Upper lobe of left lung (tissue), 6 donors: ENCODE data around the gene PSMA6. TPM values are rescaled to one million over a fixed set of nuclear protein-coding genes. Genes with fewer than 3 reads are reported as not detected.
A peak's percentile ranks its signal among the peaks of the same experiment; 100 is the strongest.

Experiments
- ATAC-seq, 2 donors: fragments of 200-7000 bp; cut with Tn5 transposase; one replicate each; pipeline ENCODE4 v1.9.1; 2022; ENCODE audit warnings: mild to moderate bottlenecking in 2 of 2, moderate library complexity in 2 of 2; ENCODE audit not compliant: low FRiP score in 2 of 2
- DNase-seq, 2 donors: peaks; one replicate each; pipeline ENCODE4 v3.0.0-alpha.2; 2019 to 2020
- H3K27ac ChIP-seq, 4 donors: fragments of 200-600 bp; sonication (generic); one replicate each; pipeline ENCODE4 v1.5.1; 2016 to 2019
- H3K27me3 ChIP-seq, 4 donors: fragments of 200-600 bp; sonication (generic); one replicate each; pipeline ENCODE4 v1.5.1; 2017 to 2019
- H3K36me3 ChIP-seq, 4 donors: fragments of 200-600 bp; sonication (generic); one replicate each; pipeline ENCODE4 v1.5.1; 2016 to 2019
- H3K4me1 ChIP-seq, 4 donors: fragments of 200-600 bp; sonication (generic); one replicate each; pipeline ENCODE4 v1.5.1; 2018 to 2019
- H3K4me3 ChIP-seq, 4 donors: fragments of 200-600 bp; sonication (generic); one replicate each; pipeline ENCODE4 v1.5.1; 2017 to 2019; ENCODE audit warnings: mild to moderate bottlenecking in 2 of 4, moderate library complexity in 1 of 4
- H3K9me3 ChIP-seq, 4 donors: fragments of 200-600 bp; sonication (generic); one replicate each; pipeline ENCODE4 v1.5.1; 2018 to 2019
- CTCF ChIP-seq, 6 experiments: fragments of 450-650 bp in 4 of 6; fragments of 200-600 bp in 2 of 6; sonication (generic) in 2 of 6; IDR thresholded peaks; one replicate each; pipeline ENCODE4 v1.5.1; 2016 to 2019; ENCODE audit warnings: antibody characterized with exemption in 6 of 6
- EP300 ChIP-seq, 4 donors: sonication (generic); formaldehyde crosslinking; IDR thresholded peaks; one replicate each; pipeline ENCODE4 v1.5.1; 2017; ENCODE audit warnings: antibody characterized with exemption in 4 of 4, control low read depth in 2 of 4
- POLR2A ChIP-seq, 4 donors: fragments of 450-650 bp; IDR thresholded peaks; one replicate each; pipeline ENCODE4 v1.5.1; 2016 to 2017; ENCODE audit warnings: antibody characterized with exemption in 4 of 4, mild to moderate bottlenecking in 2 of 4
- POLR2AphosphoS5 ChIP-seq, 2 donors: sonication (generic); formaldehyde crosslinking; IDR thresholded peaks; one replicate each; pipeline ENCODE4 v1.5.1; 2017; ENCODE audit warnings: antibody characterized with exemption in 2 of 2
- WGBS, 2 donors: methylation state at CpG; one replicate each; pipeline ENCODE4 v1.1.5; 2017 to 2018; 5-methylcytosine and 5-hydroxymethylcytosine counted together
- total RNA-seq, 6 donors: library from RNA; depleted of rRNA in 4 of 6; stranded (reverse); fragments of >200 nt in 4 of 6; gene quantifications; one replicate each; pipeline versions ENCODE4 v1.1.0 to v1.2.1, GENCODE V29; 2016 to 2021
- donor health status: DM: no; HTN: no; CAD: no; lungs with moderate emphysema.
- donor health status: DM: no; HTN: yes; CAD: no; lungs with severe emphysema.

Gene PSMA6
- total RNA-seq, 6 donors from 2014 or later: 63.9 to 213 (median 162) TPM

- 51 to 75% methylated on average over 2 of the region's 2 CpGs for WGBS, 2 donors
- Histone ChIP-seq H3K27ac (no peak overlapping the region), H3K4me1 (peaks cover 0 to 5% (median 0%) of the 10 kb centered on the region in 4 donors), H3K9me3 (no peaks in the 10 kb centered on the region), H3K27me3 (no peaks in the 10 kb centered on the region), H3K36me3 (no peaks in the 10 kb centered on the region), H3K4me3 (no peak overlapping the region)
- DNase-seq: no peak
- TF ChIP-seq POLR2A (IDR thresholded peaks at IDR 0.05) (no peak), CTCF (IDR thresholded peaks at IDR 0.05) (no peak), EP300 (IDR thresholded peaks at IDR 0.05) (no peak), POLR2AphosphoS5 (IDR thresholded peaks at IDR 0.05) (no peak)
- ATAC-seq: no peak
These were observed 37.4 kb upstream of the PSMA6 start for GRCh38 chr14:35254736-35255135.

- no peak for TF ChIP-seq CTCF (IDR thresholded peaks at IDR 0.05)
- no peak for TF ChIP-seq POLR2AphosphoS5 (IDR thresholded peaks at IDR 0.05)
- TF ChIP-seq POLR2A (IDR thresholded peaks at IDR 0.05): no peak
- TF ChIP-seq EP300 (IDR thresholded peaks at IDR 0.05): no peak
- DNase-seq: no peak
- WGBS, 2 donors: 94 to 96% methylated on average over 5 of the region's 5 CpGs
- Histone ChIP-seq H3K4me1 (no peaks in the 10 kb centered on the region), H3K27ac (no peak overlapping the region), H3K9me3 (no peaks in the 10 kb centered on the region), H3K36me3 (no peaks in the 10 kb centered on the region), H3K4me3 (no peak overlapping the region), H3K27me3 (no peaks in the 10 kb centered on the region)
- ATAC-seq: no peak
These were observed 36.5 kb upstream of the PSMA6 start for GRCh38 chr14:35255711-35256110.

GRCh38 chr14:35257809-35258208 is 34.4 kb upstream of the PSMA6 start:
- no peak overlapping the region for H3K4me3 ChIP-seq
- no peak for ATAC-seq
- TF ChIP-seq EP300 (IDR thresholded peaks at IDR 0.05) (no peak), CTCF (IDR thresholded peaks at IDR 0.05) (no peak), POLR2A (IDR thresholded peaks at IDR 0.05) (no peak), POLR2AphosphoS5 (IDR thresholded peaks at IDR 0.05) (no peak)
- H3K9me3 ChIP-seq: no peaks in the 10 kb centered on the region
- WGBS, 2 donors: 63 to 70% methylated on average over 1 of the region's 1 CpG
- no peak for DNase-seq
- no peaks in the 10 kb centered on the region for H3K4me1 ChIP-seq
- H3K36me3 ChIP-seq: no peaks in the 10 kb centered on the region
- no peak overlapping the region for H3K27ac ChIP-seq
- H3K27me3 ChIP-seq: no peaks in the 10 kb centered on the region

GRCh38 chr14:35258420-35258819 is 33.8 kb upstream of the PSMA6 start:
- no peak overlapping the region for H3K27ac ChIP-seq
- WGBS, 2 donors: 84 to 93% methylated on average over 6 of the region's 6 CpGs
- H3K4me1 ChIP-seq: no peaks in the 10 kb centered on the region
- no peak for ATAC-seq
- no peak overlapping the region for H3K4me3 ChIP-seq
- no peaks in the 10 kb centered on the region for H3K9me3 ChIP-seq
- no peak for DNase-seq
- H3K36me3 ChIP-seq: no peaks in the 10 kb centered on the region
- TF ChIP-seq POLR2AphosphoS5 (IDR thresholded peaks at IDR 0.05) (no peak), EP300 (IDR thresholded peaks at IDR 0.05) (no peak)
- no peaks in the 10 kb centered on the region for H3K27me3 ChIP-seq

GRCh38 chr14:35261774-35262173 is 30.4 kb upstream of the PSMA6 start:
- no peak for ATAC-seq
- WGBS, 2 donors: 86 to 96% methylated on average over 2 of the region's 2 CpGs
- Histone ChIP-seq H3K36me3 (no peaks in the 10 kb centered on the region), H3K27ac (peak overlapping the region in 1 of 4 donors; percentile 32), H3K9me3 (no peaks in the 10 kb centered on the region), H3K4me3 (no peak overlapping the region), H3K4me1 (no peaks in the 10 kb centered on the region), H3K27me3 (no peaks in the 10 kb centered on the region)
- TF ChIP-seq POLR2A (IDR thresholded peaks at IDR 0.05): no peak
- peak in 3 of 6 experiments; percentile 15 to 24 (median 19) for TF ChIP-seq CTCF (IDR thresholded peaks at IDR 0.05)
- DNase-seq: no peak
